Measurements from ENCODE around the gene CLASP1. TPM values are rescaled to one million over a fixed set of nuclear protein-coding genes. Genes with fewer than 3 reads are reported as not detected.

The CLASP1 gene
- total RNA-seq, 1 experiment from 2014 or later, result 45.9 TPM

- Mint-ChIP-seq H3K4me3 (no peak overlapping the region), H3K36me3 (ENCODE audit: insufficient read depth in 1 of 3, low read depth in 3 of 3) (peaks cover 0 to 15% (median 14%) of the 10 kb centered on the region in 3 experiments; a peak in 5 of 7 replicates), H3K27ac (peak overlapping the region in 1 of 3 experiments; percentile 70; a peak in 4 of 7 replicates), H3K27me3 (ENCODE audit: low read depth) (peaks cover 1% of the 10 kb centered on the region; the same call in 1 of the 2 replicates), H3K4me1 (peaks cover 29 to 34% of the 10 kb centered on the region in 2 experiments), H3K9me3 (no peaks in the 10 kb centered on the region; a peak in 1 of 5 replicates)
- H3T11ph ChIP-seq (ENCODE audit: low read length), result no peak overlapping the region
- no peaks in the 10 kb centered on the region for H4K20me1 ChIP-seq (ENCODE audit: control insufficient read depth, insufficient read depth, insufficient read length)
- H3K14ac ChIP-seq (ENCODE audit: insufficient read depth, low read length), result peak overlapping the region; percentile 14; the same call in 1 of the 2 replicates
- no peak overlapping the region for H4K5ac ChIP-seq (ENCODE audit: insufficient read length, low read depth, low read length)
- H3K9ac ChIP-seq (ENCODE audit: extremely low read depth, insufficient read length, low read length), result no peak overlapping the region
- no peak overlapping the region for H3K56ac ChIP-seq (ENCODE audit: insufficient read length, low read depth, low read length)
- H3K27ac ChIP-seq (ENCODE audit: insufficient read length, low read depth, low read length), result peak overlapping the region; percentile 22
- no peak overlapping the region for H2AFZ ChIP-seq (ENCODE audit: low read length)
- H3K79me2 ChIP-seq (ENCODE audit: insufficient read depth, low read length), result no peaks in the 10 kb centered on the region
- no peaks in the 10 kb centered on the region for H3K9me3 ChIP-seq (ENCODE audit: control insufficient read depth, low read depth, low read length)
- 0 out of 2 replicates have a peak, but pooled peaks cover 4% of the 10 kb centered on the region for H3K4me1 ChIP-seq (ENCODE audit: insufficient read depth, low read length)
- no peak overlapping the region for H2BK120ac ChIP-seq (ENCODE audit: low read depth, low read length, poor library complexity, severe bottlenecking)
- H3K79me1 ChIP-seq (ENCODE audit: insufficient read depth, low read depth, low read length, poor library complexity, severe bottlenecking), result no peaks in the 10 kb centered on the region
- no peak overlapping the region for H2BK5ac ChIP-seq (ENCODE audit: insufficient read length, low read length)
- no peak overlapping the region for H4K91ac ChIP-seq (ENCODE audit: insufficient read length, low read depth, low read length)
- no CpG with 5 or more reads among the region's 22 CpGs for WGBS (ENCODE audit: extremely low coverage, insufficient read length, low lambda C conversion rate)
- H3K4me2 ChIP-seq (ENCODE audit: insufficient read depth, insufficient read length, low read length), result no peak overlapping the region
- no peaks in the 10 kb centered on the region for H3K23me2 ChIP-seq (ENCODE audit: insufficient read length, low read depth, low read length, poor library complexity, severe bottlenecking)
- no peak overlapping the region for H3K4ac ChIP-seq (ENCODE audit: low read depth, low read length)
- peak; percentile 50 for DNase-seq
- no peak overlapping the region for H2BK20ac ChIP-seq (ENCODE audit: low read depth, low read length, poor library complexity, severe bottlenecking)
- no peak overlapping the region for H2AK5ac ChIP-seq (ENCODE audit: insufficient read length, low read length)
- no peak overlapping the region for H2BK15ac ChIP-seq (ENCODE audit: low read depth, low read length)
- H4K8ac ChIP-seq (replicated peaks; ENCODE audit: insufficient read length, low read depth, low read length), result no peak overlapping the region
- H3K27me3 ChIP-seq (ENCODE audit: insufficient read depth, low read length), result no peaks in the 10 kb centered on the region
- no peak overlapping the region for H3K23ac ChIP-seq (ENCODE audit: insufficient read length, low read depth, low read length)
- TF ChIP-seq CTCF (conservative IDR thresholded peaks at IDR 0.05), result no peak
- no peak overlapping the region for H2BK12ac ChIP-seq (ENCODE audit: insufficient read length, low read depth, low read length)
- H3K18ac ChIP-seq (ENCODE audit: insufficient read length, low read depth, low read length), result peak overlapping the region; percentile 49
Observed at GRCh38 chr2:121335294-121336290, 313.7 kb downstream of the CLASP1 start.

Data from H9 (cell line).